Right atrium auricular region (tissue), 2 donors: ENCODE results near the gene ZNF549. TPM values are rescaled to one million over a fixed set of nuclear protein-coding genes. Genes with fewer than 3 reads are reported as not detected.
"Not testable (repeated sequence)": the region's sequence is repeated elsewhere in the genome, so short reads cannot be mapped to it uniquely, and the experiment has no call there.

Experiments used
- DNase-seq: peaks from one replicate; pipeline ENCODE4 v3.0.0-alpha.2; 2019; ENCODE audit warnings: low spot score
- H3K27ac ChIP-seq, 2 donors: fragments of 200-600 bp; sonication (generic); 1 replicate in 1 of 2; 2 replicates in 1 of 2; pipeline ENCODE4 v1.5.1; 2016 to 2019
- H3K27me3 ChIP-seq, 2 donors: fragments of 200-600 bp; sonication (generic); one replicate each; pipeline versions ENCODE4 v1.5.1 to v1.6.0; 2017 to 2019
- H3K36me3 ChIP-seq: fragments of 200-600 bp; sonication (generic); one replicate; pipeline ENCODE4 v1.5.1; 2016
- H3K4me1 ChIP-seq, 2 donors: fragments of 200-600 bp; sonication (generic); one replicate each; pipeline versions ENCODE4 v1.5.1 to v1.6.0; 2017 to 2019
- H3K4me3 ChIP-seq, 2 donors: fragments of 200-600 bp; sonication (generic); 1 replicate in 1 of 2; 2 replicates in 1 of 2; pipeline ENCODE4 v1.5.1; 2017 to 2019; ENCODE audit warnings: mild to moderate bottlenecking in 1 of 2, moderate library complexity in 1 of 2
- H3K9me3 ChIP-seq, 2 donors: fragments of 200-600 bp; sonication (generic); one replicate each; pipeline ENCODE4 v1.5.1; 2019
- CTCF ChIP-seq, 2 donors: fragments of 200-600 bp; sonication (generic); IDR thresholded peaks; one replicate each; pipeline ENCODE4 v1.5.1; 2019; ENCODE audit warnings: antibody characterized with exemption in 2 of 2
- total RNA-seq, 2 donors: library from RNA; depleted of rRNA; stranded (reverse); fragments of >200 nt; gene quantifications; one replicate each; pipeline ENCODE4 v1.1.0, GENCODE V29; 2016

Gene ZNF549
- total RNA-seq: 1 to 10 TPM; 2.2 to 4.1 TPM

- peak; percentile 93 for DNase-seq
- peak within 1 kb of the TSS; percentile 78 to 90 for H3K4me3 ChIP-seq
- H3K36me3 ChIP-seq: peaks cover 13% of the 10 kb centered on the region
- no peak for TF ChIP-seq CTCF (IDR thresholded peaks at IDR 0.05)
- peak within 1 kb of the TSS; percentile 68 to 75 for H3K27ac ChIP-seq
- H3K4me1 ChIP-seq: peaks cover 0 to 21% of the 10 kb centered on the region in 2 donors
- H3K27me3 ChIP-seq: no peaks in the 10 kb centered on the region
- peaks cover 0 to 21% of the 10 kb centered on the region in 2 donors for H3K9me3 ChIP-seq
These were observed at the start of gene ZNF549 for GRCh38 chr19:57527136-57527881. TSS of gene ZNF549 (plus strand) at chr19:57527356. CDS start at chr19:57527574, 218 bp downstream.

- Histone ChIP-seq H3K4me3 (peak within 1 kb of the TSS; percentile 100), H3K36me3 (peaks cover 11% of the 10 kb centered on the region), H3K27ac (peak within 1 kb of the TSS; percentile 84 to 88)
- not testable (repeated sequence) for H3K9me3 ChIP-seq, H3K27me3 ChIP-seq, H3K4me1 ChIP-seq
- DNase-seq: peak; percentile 94
These were observed 39.5 kb upstream of the ZNF549 start, which contains the start of gene ZNF419 for GRCh38 chr19:57487477-57488298. TSS of gene ZNF419 (plus strand) at chr19:57487750. CDS start at chr19:57487951, 201 bp downstream.

- DNase-seq, H3K27ac ChIP-seq, H3K9me3 ChIP-seq, H3K27me3 ChIP-seq, H3K4me1 ChIP-seq: not testable (repeated sequence)
- peak overlapping the region in 1 of 2 donors; percentile 22 for H3K4me3 ChIP-seq
- H3K36me3 ChIP-seq: peaks cover 17% of the 10 kb centered on the region
These were observed 38.9 kb upstream of the ZNF549 start for GRCh38 chr19:57488299-57488644.

GRCh38 chr19:57499332-57499679 is 27.9 kb upstream of the ZNF549 start:
- not testable (repeated sequence) for H3K4me3 ChIP-seq, DNase-seq

GRCh38 chr19:57499680-57500395 is 27.3 kb upstream of the ZNF549 start, which contains the start of gene ZNF773:
TSS of gene ZNF773 (plus strand) at chr19:57499938. CDS start at chr19:57500081, 143 bp downstream.
- H3K4me1 ChIP-seq, H3K9me3 ChIP-seq: not testable (repeated sequence)
- DNase-seq: peak; percentile 93

More at GRCh38 chr19:57499332-57499679, 27.9 kb upstream of the ZNF549 start:
- not testable (repeated sequence) for H3K36me3 ChIP-seq, H3K27ac ChIP-seq, H3K4me1 ChIP-seq, H3K9me3 ChIP-seq, H3K27me3 ChIP-seq

GRCh38 chr19:57500400-57500799 is 26.8 kb upstream of the ZNF549 start:
- peak overlapping the region in 1 of 2 donors; percentile 82 for H3K4me3 ChIP-seq
- not testable (repeated sequence) for H3K27me3 ChIP-seq, H3K9me3 ChIP-seq, DNase-seq, H3K4me1 ChIP-seq, H3K27ac ChIP-seq
- peaks cover 14% of the 10 kb centered on the region for H3K36me3 ChIP-seq

More at GRCh38 chr19:57499680-57500395, 27.3 kb upstream of the ZNF549 start, which contains the start of gene ZNF773:
- not testable (repeated sequence) for H3K27me3 ChIP-seq, H3K36me3 ChIP-seq
- peak within 1 kb of the TSS; percentile 82 to 84 for H3K27ac ChIP-seq
- H3K4me3 ChIP-seq: peak within 1 kb of the TSS; percentile 82 to 93

- TF ChIP-seq CTCF (IDR thresholded peaks at IDR 0.05): no peak
- peaks cover 0 to 21% of the 10 kb centered on the region in 2 donors for H3K9me3 ChIP-seq
- no peak overlapping the region for H3K4me3 ChIP-seq
- H3K27me3 ChIP-seq: no peaks in the 10 kb centered on the region
- H3K4me1 ChIP-seq: no peaks in the 10 kb centered on the region
- DNase-seq: no peak
- peaks cover 56% of the 10 kb centered on the region for H3K36me3 ChIP-seq
- H3K27ac ChIP-seq: no peak overlapping the region
These were observed 21.0 kb upstream of the ZNF549 start for GRCh38 chr19:57506163-57506562.

GRCh38 chr19:57511484-57511883 is 15.7 kb upstream of the ZNF549 start:
- H3K4me3 ChIP-seq: no peak overlapping the region
- no peak overlapping the region for H3K27ac ChIP-seq
- H3K9me3 ChIP-seq: peaks cover 16 to 59% of the 10 kb centered on the region in 2 donors
- no peak for TF ChIP-seq CTCF (IDR thresholded peaks at IDR 0.05)
- H3K4me1 ChIP-seq: no peaks in the 10 kb centered on the region
- H3K36me3 ChIP-seq: peaks cover 32% of the 10 kb centered on the region
- no peak for DNase-seq
- no peaks in the 10 kb centered on the region for H3K27me3 ChIP-seq
